Fibroblast of skin of back (primary cell): Measurements from ENCODE around the gene LY86. TPM values are rescaled to one million over a fixed set of nuclear protein-coding genes. Genes with fewer than 3 reads are reported as not detected.
A peak's percentile ranks its signal among the peaks of the same experiment; 100 is the strongest.

ENCODE experiments used
- DNase-seq: peaks from one replicate; pipeline ENCODE4 v3.0.0-alpha.2; 2013
- polyA plus RNA-seq, 2 experiments: library from polyadenylated mRNA; unstranded; fragments of 120-200 nt; gene quantifications; one replicate each; pipeline ENCODE4 v1.2.1, GENCODE V29; 2013; ENCODE audit not compliant: insufficient read length in 2 of 2

The LY86 gene
- polyA plus RNA-seq (2013, experiment 1 of 2; ENCODE audit: insufficient read length) = not detected
- polyA plus RNA-seq (2013, experiment 2 of 2; ENCODE audit: insufficient read length) = not detected

- no peak for DNase-seq
Observed at GRCh38 chr6:6588064-6588923, at the start of gene LY86. Gene LY86, plus strand, starts transcription at chr6:6588720. Its CDS starts 15 bp downstream, at chr6:6588735.

- no peak for DNase-seq
Observed at GRCh38 chr6:6539036-6539435, 49.5 kb upstream of the LY86 start.

GRCh38 chr6:6542357-6542756 lies 46.2 kb upstream of the LY86 start:
- no peak for DNase-seq

DNA sequence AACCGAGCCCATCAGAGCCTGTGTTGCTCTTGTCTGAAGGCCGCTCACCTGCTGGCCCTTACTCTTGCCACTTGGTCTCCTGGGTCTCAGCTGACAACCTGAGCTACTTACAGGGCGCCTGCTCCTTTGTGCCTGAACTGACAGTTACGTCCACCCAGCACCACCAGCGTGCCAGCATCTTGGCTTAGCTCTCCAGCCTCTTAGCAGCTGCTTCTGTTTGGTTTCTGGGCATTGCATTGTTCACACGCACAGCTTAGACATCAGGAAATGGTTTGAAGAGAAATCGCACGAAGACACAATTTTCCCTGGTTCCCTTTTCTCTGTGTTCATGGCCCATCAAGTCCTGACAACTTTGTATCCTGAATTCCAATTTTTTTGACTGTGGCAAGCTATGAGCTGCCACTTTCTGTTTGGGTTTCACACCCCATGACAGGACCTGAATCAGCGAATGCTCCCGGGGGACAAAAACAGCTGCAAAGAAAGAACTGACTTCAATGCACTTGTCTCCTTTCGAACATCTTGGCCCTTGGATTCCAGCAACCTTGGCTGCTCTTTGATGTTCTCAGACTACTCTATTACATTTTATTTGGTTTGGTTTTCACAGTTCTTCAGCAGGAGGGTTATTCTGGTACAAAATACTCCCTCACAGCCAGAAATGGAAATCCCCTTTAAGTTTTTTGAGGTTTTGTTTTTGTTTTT lies 45.2 kb upstream of the LY86 start:
- peak; percentile 22 for DNase-seq

- DNase-seq = no peak
Observed at GRCh38 chr6:6545616-6546317, 42.8 kb upstream of the LY86 start.

DNA sequence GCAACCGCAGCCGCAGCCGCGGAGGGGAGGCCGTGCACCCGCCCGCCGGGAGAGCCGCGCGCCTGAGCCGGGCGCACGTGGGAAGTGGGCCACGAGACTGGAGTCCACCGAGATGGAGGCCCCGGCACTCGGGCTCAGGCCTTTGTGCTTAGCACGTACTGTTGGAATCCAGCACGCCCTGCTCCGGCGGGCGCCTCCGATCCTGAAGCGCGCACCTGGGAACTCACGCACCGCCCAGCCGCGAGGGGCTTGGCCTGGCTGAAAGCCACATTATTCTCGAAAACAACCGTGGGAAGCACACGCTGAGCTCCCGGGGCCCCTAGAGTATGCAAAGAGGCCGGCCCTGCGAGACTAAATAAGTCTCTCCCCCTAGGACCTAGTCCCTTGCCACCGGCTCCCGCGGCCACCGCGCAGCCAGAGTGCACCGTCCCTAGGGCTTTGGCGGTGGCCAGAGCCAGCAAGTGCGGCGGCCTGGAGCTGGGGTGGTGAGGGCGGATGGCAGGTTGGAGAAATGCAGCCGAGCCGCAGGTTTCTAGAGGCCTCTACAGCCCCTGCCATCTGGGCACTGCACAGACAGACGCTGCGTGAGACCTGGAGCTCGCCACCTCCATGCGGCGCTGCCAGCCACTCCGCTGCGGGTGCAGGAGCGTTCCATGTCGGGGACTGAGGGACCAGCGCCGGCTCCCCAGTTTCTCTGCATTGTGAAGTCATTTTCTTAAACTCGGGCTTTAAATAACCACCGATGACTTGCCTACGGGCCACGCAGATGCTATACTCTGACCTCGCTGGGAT lies 42.0 kb upstream of the LY86 start:
- DNase-seq = no peak

DNA sequence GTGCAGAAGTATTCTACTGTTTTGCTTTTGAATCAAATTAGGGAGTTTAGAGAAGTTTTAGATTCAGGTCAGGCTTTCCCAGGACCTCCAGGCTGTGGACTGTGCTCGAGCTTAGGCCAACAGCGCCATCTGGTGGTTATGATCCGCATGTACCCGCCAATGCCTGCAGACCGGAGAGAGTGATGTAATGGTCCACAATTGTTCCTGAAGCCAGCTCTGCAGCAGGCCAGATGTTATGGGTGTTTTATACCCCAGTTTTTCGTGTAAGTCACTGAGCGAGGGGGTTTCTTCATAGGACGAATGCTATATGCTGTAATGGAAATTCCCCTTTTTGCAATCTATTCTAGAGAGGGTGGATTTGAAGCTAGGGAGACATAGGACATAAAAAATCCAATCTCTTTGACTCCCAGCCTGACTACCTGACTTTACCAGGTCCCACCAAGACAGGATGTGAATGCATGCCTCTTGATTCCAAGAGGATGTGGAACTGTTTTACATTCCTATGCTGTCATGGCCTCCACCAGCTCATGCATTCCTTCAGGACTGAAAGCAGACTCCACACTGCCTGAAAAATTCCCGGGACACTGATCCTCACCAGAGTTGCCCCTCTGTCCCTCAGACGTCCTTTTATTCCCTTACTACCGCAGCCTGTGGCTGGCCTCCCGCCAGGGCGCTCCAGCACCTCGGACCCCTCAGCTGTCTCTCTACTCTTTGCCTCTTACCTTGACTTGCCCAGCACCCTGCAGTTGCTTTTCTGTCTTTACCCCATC lies 41.2 kb upstream of the LY86 start:
- DNase-seq = peak; percentile 78

DNA sequence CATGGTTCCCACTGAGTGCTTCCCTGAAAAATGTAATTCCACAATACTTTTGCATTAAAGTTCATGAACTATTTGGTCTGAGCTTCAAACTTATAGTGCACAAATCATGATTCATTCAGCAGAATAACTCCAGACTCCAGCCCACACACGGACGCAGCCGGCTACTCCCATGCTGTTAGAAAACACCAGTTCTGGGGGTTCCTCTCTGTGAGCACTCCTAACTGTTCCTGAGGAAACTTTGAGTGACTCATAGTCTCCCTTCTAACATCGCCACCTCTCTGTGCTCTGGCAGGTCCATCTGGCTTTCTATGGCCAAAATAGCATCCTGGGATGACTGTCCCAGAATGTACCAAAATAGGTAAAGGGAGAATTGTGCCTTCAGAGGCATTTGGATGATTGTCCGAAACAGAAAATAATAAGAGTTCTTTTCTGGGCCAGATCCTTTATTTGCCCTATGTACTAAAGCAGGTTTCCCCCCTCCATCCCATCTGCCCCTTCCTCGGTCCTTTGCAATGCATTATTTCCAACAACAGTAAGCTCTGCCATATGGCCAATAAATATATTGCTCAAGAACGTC lies 32.3 kb upstream of the LY86 start:
- DNase-seq = peak; percentile 35

DNA sequence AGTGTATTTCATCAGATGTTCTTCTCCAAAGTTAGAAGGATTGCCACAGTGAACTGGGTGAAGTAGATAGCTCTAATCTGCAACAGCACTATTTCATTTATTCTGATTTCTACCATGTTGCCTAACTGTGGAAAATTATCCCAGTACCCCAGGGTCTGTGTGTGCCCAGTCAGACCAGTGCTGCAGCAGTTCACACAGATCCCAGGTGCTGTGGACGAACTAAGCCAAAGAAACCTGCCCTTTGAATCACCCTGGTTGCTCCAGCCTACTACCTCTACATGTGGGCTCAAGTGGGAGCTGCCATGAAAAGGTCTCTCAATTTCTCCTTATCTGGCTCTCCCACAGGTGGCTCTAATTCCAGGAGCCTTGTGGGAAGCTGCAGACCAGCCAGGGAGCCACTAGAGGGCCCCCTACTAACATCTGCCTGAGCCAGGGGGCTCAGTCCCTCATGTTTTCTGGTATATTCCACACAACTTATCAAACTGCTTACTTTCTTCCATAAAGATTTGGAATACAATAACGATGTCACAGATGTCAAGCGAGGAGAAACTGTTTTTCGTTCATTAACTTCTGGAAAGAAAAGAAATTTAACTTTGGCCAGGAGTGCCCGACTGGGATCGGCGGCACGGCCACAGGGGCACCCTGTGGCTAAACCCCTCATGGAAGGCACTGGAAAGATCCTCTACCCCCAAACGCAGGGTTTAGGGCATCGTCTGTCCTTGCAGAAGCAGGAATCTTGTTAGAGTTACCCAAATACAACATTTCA lies 31.6 kb upstream of the LY86 start:
- DNase-seq = peak; percentile 37

- no peak for DNase-seq
Observed at GRCh38 chr6:6557504-6557839, 31.0 kb upstream of the LY86 start.

DNA sequence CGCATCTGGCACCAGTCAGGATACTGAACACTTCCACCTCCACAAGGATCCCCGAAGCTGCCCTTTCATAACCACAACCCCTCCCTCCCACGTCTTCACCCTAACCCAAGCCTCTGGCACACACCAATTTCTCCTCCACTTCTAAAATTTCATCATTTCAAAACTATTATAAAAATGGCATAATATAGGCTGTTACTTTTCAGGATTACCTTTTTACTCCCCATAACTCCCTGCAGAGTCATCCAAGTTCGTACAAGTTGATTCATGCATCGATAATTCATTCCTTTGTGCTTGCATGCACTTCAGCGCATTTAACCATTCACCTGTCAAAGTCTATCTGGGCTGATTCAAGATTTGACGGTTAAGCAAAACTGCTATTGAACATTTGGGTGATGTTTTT lies 30.6 kb upstream of the LY86 start:
- DNase-seq = no peak

DNA sequence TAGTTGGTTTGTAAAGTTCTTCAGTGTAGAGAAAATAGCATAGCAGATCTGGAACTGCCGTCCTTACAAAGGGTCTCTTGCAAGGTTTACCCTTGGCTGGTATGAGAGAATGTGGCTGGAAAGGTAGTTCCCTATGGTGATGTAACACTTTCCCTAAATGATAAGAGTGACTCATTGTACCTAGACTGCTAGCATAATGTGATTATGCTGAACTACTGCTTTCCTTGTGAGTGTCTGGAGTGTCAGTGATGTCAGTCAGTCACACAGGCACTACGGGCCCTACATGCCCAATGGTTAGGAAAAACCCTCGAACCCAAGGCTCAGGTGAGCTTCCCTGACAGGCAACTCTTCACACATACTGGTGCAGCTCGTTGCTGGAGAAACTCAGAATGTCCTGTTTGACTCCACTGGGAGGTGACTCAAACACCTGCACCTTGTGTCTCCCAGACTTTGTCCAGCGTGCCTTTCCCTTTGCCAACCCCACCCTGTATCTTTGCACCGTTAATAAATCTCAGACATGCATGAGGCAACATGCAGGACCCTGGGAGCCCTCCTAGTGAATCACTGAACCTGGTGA lies 28.4 kb upstream of the LY86 start:
- no peak for DNase-seq

- no peak for DNase-seq
Observed at GRCh38 chr6:6560909-6561308, 27.6 kb upstream of the LY86 start.

DNA sequence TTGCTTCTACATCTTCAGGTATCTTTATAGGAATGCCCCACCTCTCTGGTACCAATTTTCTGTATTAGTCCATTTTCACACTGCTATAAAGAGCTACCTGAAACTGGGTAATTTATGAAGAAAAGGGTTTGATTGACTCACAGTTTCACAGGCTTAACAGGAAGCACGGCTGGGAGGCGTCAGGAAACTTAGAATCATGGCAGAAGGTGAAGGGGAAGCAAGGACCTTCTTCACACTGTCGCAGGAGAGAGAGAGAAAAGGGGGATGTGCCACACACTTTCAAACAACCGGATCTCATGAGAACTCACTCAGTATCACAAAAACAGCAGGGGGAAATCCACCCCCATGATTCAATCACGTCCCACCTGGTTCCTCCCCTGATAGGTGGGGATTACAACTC lies 24.4 kb upstream of the LY86 start:
- DNase-seq = no peak

DNA sequence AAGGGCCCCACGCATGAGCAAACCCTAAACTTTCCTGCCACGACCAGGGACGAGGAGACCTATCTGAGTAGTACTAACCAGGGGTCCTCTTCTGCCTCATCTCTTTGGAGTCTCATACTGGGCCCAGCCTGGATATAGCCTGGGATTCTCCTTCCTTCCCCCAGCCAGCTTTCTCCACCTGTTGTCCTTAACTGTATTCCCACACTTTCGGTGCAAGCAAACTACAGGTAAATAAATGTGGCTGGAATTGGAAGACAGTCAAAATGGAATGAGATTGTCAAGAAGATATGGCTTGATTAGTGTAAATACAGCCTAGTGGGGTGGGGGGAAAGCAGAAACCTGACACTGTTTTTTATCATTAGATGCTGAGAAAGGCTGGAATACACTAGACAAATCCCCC lies 23.5 kb upstream of the LY86 start:
- DNase-seq = no peak

DNA sequence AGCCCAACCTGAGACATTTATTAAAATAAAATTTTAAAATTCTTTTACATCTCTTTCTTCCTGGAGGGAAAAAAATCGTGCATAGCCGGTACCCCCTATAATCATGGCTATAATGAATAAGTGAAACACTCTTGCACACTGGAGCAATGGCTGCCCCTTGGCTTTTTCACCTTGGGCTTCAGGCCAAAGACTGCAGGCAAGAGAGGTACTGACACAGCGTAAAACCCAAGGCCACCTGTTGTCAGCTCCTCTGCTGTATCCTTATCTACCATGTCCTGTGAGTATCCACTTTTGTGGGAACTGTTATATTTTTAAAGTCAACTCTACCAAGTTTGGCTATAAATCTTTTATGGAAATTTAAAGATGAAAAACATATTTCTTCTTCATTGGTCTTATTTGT lies 23.0 kb upstream of the LY86 start:
- no peak for DNase-seq

DNA sequence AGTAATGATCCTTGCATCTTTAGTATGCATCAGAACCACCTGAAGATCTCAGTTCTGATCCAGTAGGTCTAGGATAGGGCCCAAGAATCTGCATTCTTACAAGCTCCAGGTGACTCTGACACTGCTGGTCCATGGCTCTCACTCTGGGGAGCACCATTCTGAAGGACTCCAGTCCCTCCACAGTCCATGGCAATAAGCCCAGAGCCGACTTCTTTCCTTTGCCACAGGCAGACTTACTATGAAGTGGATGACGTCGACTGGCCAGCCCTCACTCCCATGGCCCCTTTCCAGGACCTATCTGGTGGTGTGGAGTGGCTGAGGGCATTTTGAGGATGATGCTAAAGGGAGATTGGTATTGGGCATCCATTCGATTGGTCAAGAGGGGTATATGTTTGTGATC lies 21.8 kb upstream of the LY86 start:
- no peak for DNase-seq

- DNase-seq = no peak
Observed at GRCh38 chr6:6569096-6569810, 19.3 kb upstream of the LY86 start.

DNA sequence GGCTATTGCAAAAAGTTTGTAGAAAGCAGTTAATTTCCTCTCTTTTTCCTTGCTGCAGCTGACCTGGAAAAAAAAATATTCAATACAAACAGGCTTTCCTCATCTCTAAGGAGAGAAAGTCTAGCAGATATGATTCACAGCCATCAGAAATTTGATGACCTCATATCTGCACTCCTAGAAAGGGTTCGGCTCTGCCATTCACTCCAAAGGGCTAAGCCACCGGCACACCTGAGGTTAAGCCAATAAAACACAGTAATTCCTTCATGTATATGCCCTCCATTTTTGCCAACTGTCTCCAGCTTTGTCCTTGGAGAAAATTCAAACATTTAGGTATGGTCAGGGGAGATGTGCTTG lies 18.7 kb upstream of the LY86 start:
- no peak for DNase-seq
